ENCODE results near the gene DACH1. TPM values are rescaled to one million over a fixed set of nuclear protein-coding genes. Genes with fewer than 3 reads are reported as not detected.

Gene DACH1
- total and polyA plus RNA-seq, 2 donors (not counting 3 experiments of a cell fraction or from before 2014, with no cell fraction given): 8.6 to 28.3 TPM

DNA sequence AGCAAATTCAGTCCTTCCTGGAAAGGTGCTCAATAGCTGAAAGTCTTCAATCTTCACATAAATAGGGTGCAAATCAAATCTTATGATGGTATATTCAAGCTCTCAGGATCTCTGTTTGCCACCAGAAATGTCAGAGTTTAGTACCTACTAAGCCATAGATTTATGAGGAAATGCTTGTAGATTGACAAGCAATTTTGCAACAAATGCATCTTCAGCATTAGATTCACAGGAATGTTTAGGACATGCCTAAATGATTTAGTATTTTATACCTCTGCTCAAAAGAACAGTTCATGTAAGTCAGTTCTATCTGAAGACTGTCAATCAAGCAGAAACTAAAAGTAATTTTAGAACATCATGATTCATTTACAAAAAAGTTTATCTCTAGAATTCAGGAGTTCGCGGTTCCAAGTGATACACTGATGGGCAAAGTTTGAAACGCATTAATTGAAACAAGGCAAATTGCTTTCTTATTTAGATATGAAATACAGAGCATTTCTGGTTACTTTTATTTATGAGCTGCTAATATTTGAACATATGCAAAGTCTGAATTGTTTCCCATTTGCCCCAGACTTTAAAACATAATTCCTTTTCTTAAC lies 65.7 kb downstream of the DACH1 start:
- Histone ChIP-seq H3K27me3 (ENCODE audit: control insufficient read depth in 2 of 2, insufficient read depth in 2 of 2, low read length in 2 of 2) (no peaks in the 10 kb centered on the region), H3K79me2 (ENCODE audit: control insufficient read depth, insufficient read depth, low read length) (no peaks in the 10 kb centered on the region), H3K9me3 (replicated peaks; ENCODE audit: control insufficient read depth, insufficient read depth, low read length) (no peaks in the 10 kb centered on the region), H4K20me1 (replicated peaks; ENCODE audit: control insufficient read depth, extremely low read depth, insufficient read depth, low read length) (no peaks in the 10 kb centered on the region), H3K9ac (replicated peaks; ENCODE audit: extremely low read depth, insufficient read depth, low read length) (no peak overlapping the region), H3K4me2 (ENCODE audit: insufficient read depth, low read length) (no peak overlapping the region), H3K9me1 (replicated peaks; ENCODE audit: control insufficient read depth, extremely low read depth, insufficient read depth, low read length) (no peaks in the 10 kb centered on the region), H3K27ac (ENCODE audit: insufficient read depth, low read depth, low read length) (no peak overlapping the region), H3K36me3 (ENCODE audit: control insufficient read depth in 2 of 2, extremely low read depth in 1 of 2, insufficient read depth in 2 of 2, low read length in 2 of 2) (no peaks in the 10 kb centered on the region), H2AFZ (ENCODE audit: low read depth, low read length) (no peak overlapping the region), H3K4me1 (ENCODE audit: control insufficient read depth, extremely low read depth, insufficient read depth, low read length) (no peaks in the 10 kb centered on the region), H3K4me3 (replicated peaks in 1 of 3; ENCODE audit: insufficient read depth in 1 of 3, low read depth in 1 of 3, low read length in 3 of 3) (no peak overlapping the region)
- POLR2A ChIA-PET: no interaction called here
- intact Hi-C loops (cut with micrococcal nuclease): no loop called here
- dilution Hi-C loops (cut with MboI; ENCODE audit: extremely low pct_ligation_motif_present, low sequenced_read_pairs): no loop called here
- no peak for FAIRE-seq
- no TSS peak for BruUV-seq (replicated peaks)
- TF ChIP-seq, protein P1, sequence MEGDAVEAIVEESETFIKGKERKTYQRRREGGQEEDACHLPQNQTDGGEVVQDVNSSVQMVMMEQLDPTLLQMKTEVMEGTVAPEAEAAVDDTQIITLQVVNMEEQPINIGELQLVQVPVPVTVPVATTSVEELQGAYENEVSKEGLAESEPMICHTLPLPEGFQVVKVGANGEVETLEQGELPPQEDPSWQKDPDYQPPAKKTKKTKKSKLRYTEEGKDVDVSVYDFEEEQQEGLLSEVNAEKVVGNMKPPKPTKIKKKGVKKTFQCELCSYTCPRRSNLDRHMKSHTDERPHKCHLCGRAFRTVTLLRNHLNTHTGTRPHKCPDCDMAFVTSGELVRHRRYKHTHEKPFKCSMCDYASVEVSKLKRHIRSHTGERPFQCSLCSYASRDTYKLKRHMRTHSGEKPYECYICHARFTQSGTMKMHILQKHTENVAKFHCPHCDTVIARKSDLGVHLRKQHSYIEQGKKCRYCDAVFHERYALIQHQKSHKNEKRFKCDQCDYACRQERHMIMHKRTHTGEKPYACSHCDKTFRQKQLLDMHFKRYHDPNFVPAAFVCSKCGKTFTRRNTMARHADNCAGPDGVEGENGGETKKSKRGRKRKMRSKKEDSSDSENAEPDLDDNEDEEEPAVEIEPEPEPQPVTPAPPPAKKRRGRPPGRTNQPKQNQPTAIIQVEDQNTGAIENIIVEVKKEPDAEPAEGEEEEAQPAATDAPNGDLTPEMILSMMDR (IDR thresholded peaks at IDR 0.05; ENCODE audit: extremely low read depth in 1 of 2, insufficient read depth in 1 of 2, low read depth in 1 of 2, low read length in 2 of 2): no peak
- TF ChIP-seq EZH2 (IDR thresholded peaks at IDR 0.05; ENCODE audit: borderline replicate concordance, low read depth, low read length, severe bottlenecking) (no peak), POLR2AphosphoS5 (IDR thresholded peaks at IDR 0.05; ENCODE audit: insufficient read depth, low read depth, low read length) (no peak), FOS (IDR thresholded peaks at IDR 0.05; ENCODE audit: borderline replicate concordance, insufficient read depth, low read length) (no peak), POLR2A (IDR thresholded peaks at IDR 0.05; ENCODE audit: low read depth, low read length) (no peak), GATA2 (IDR thresholded peaks at IDR 0.05; ENCODE audit: insufficient read depth, insufficient read length, low read depth, low read length) (no peak), MYC (IDR thresholded peaks at IDR 0.05; ENCODE audit: low read depth, low read length) (no peak), JUN (IDR thresholded peaks at IDR 0.05; ENCODE audit: borderline replicate concordance, insufficient read depth, insufficient read length, low read depth) (no peak)
- TF ChIP-seq, protein P2, sequence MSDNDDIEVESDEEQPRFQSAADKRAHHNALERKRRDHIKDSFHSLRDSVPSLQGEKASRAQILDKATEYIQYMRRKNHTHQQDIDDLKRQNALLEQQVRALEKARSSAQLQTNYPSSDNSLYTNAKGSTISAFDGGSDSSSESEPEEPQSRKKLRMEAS (IDR thresholded peaks at IDR 0.05; ENCODE audit: insufficient read depth, insufficient read length): no peak
- CTCF ChIA-PET: interaction anchor here (1.0 kb wide), 1 partner anchor 10 kb away, joined by 3 read pairs; no protein-coding TSS in a partner anchor
- no peak for DNase-seq (ENCODE audit: low read depth, low spot score)

All from endothelial cell of umbilical vein (primary cell).